OCI-LY7 (cell line): Measurements from ENCODE around the gene RCOR3.

Experiments used
- CTCF ChIP-seq: fragments of 200-600 bp; sonication (generic); conservative IDR thresholded peaks from 2 replicates; pipeline ENCODE4 v1.5.1; 2014; ENCODE audit warnings: mild to moderate bottlenecking, antibody characterized with exemption, low read length, moderate library complexity, mixed read lengths
- EZH2phosphoT487 ChIP-seq: fragments of 200-600 bp; sonication (generic); IDR thresholded peaks from 2 replicates; pipeline ENCODE4 v1.6.1; 2018; ENCODE audit warnings: low read depth, borderline replicate concordance, mild to moderate bottlenecking, mixed run types, antibody characterized with exemption, low read length, moderate library complexity, mixed read lengths

- TF ChIP-seq CTCF (no peak), EZH2phosphoT487 (no peak)
Measured at GRCh38 chr1:211333906-211334305, 74.7 kb downstream of the RCOR3 start.
